ENCODE measurements around the gene ATXN1.

DNA sequence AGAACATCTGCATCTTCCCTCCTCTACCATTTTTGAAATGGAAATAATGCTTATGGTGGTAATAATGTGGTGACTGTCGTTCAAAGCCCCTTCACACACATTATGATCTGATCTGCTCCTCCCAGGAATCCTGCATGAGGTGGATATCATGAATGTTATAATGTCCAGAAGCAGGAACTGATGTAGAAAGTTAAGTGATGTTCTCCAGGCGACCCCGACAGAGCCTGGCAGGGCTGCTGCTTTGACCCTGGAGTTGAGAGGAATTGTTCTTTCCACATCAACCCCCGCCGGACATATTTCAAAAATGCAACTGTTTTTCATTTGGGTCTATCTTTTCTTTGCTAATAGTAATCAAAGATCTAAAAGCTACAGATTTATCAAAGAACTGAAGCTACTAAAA lies 391.3 kb downstream of the ATXN1 start:
- TF ChIP-seq, protein P1, sequence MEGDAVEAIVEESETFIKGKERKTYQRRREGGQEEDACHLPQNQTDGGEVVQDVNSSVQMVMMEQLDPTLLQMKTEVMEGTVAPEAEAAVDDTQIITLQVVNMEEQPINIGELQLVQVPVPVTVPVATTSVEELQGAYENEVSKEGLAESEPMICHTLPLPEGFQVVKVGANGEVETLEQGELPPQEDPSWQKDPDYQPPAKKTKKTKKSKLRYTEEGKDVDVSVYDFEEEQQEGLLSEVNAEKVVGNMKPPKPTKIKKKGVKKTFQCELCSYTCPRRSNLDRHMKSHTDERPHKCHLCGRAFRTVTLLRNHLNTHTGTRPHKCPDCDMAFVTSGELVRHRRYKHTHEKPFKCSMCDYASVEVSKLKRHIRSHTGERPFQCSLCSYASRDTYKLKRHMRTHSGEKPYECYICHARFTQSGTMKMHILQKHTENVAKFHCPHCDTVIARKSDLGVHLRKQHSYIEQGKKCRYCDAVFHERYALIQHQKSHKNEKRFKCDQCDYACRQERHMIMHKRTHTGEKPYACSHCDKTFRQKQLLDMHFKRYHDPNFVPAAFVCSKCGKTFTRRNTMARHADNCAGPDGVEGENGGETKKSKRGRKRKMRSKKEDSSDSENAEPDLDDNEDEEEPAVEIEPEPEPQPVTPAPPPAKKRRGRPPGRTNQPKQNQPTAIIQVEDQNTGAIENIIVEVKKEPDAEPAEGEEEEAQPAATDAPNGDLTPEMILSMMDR (IDR thresholded peaks at IDR 0.05), result no peak
- no peak for TF ChIP-seq EP300 (IDR thresholded peaks at IDR 0.05)
- no peak for TF ChIP-seq POLR2AphosphoS5 (IDR thresholded peaks at IDR 0.05)

Data from gastroesophageal sphincter (tissue), 3 donors.